Left hindlimb (tissue), 1 donor: ENCODE results near the gene KLHL36.
"Not testable (repeated sequence)": the region's sequence is repeated elsewhere in the genome, so short reads cannot be mapped to it uniquely, and the experiment has no call there.

ENCODE experiments used
- DNase-seq: peaks from one replicate; pipeline ENCODE4 v3.0.0-alpha.2; 2018

The KLHL36 gene

DNA sequence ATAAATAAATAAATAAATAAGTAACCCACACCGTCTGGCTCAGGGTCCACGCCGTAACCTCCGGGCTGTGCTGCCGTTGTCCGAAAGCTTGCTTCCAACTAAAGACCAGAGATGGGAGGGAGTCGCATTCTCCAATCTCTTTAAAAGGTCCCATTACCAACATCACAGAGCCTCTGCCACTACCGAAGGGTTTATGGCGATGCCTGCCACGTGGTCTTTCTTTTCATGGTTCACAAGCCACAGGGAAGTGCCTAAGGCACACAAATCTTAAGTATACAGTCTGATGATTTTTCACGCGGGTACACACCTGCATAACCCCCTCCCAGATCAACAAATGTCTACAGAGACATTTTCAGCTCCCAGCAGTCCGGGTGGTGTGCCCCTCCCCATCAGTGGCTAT lies 31.8 kb upstream of the KLHL36 start:
- DNase-seq = no peak

DNA sequence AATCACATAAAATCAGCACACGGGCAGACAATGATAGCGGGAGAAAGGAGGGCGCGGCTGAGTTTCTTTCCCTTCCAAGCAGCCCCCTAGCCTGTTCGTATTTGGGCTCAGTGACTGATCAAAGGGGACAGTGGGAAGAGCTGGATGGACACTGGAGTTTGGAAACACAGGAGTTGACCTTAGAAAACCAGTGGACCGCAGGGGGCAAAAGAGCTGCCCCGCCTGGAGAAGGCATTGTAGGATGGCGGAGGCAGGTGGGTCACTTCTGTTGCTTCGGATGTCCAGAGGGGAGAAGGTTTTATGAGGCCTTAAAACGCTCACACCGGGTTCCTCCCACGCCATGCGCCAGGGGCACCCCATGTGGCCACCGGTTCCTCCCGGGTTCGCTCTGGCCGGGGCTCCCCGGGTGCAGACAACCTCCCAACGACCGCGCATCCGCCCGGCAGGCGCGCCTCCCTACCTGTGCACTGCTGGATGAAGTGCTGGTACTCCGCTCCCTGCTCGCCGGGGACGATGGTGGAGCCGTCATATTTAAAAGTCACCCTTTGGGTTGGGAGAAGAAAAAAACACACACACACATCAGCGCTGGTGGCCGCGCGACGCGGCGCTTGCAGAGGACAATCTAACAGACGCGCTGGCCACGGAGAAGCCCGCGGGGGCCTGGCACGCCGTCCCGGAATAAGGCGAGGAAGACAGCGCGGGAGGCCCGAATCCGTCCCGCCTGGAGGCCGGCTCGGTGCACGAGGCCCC lies 31.1 kb upstream of the KLHL36 start:
- no peak for DNase-seq

DNA sequence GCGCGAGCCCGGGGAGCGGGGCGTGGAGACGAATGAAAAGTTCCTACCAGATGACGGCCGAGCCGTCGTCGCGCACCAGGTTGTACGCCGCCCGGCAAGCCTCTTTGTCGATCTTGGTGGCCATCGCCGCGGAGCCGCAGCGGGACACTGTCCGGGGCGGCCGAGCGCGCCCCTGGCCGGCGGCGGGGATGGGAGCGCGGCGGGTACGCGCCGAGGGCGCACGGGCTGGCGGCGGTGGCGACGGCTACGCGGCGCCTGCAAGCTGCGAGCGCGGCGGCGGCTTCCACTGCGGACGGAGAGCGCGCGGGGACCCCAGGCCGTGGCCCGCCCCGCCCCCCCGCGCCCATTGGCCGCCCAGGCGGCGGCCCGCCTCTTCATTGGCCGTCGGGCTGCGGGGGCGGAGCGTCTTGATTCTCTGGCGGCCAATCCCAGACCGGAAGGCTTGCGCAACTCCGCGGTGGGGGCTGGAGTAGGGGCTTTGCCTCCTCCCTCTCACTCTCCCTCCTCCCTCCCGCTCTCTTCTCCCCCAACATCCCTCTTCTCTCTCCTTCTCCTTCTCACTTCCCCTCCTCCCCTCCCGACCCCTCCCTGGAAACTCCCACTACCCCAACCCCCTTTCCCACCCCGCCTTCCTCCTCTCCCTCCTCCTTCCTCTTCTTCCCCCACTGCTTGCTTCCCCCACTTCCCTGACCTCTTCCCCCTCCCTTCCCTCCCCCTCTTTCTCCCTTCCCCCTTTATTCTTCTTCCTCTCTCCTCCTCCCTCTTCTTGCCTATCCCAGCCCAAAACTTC lies 30.3 kb upstream of the KLHL36 start, which contains the start of gene COTL1:
COTL1 (minus strand) TSS at position 288 of the 790 bp plus-strand sequence; CDS start at position 124, 164 bp downstream.
- peak; percentile 97 for DNase-seq

DNA sequence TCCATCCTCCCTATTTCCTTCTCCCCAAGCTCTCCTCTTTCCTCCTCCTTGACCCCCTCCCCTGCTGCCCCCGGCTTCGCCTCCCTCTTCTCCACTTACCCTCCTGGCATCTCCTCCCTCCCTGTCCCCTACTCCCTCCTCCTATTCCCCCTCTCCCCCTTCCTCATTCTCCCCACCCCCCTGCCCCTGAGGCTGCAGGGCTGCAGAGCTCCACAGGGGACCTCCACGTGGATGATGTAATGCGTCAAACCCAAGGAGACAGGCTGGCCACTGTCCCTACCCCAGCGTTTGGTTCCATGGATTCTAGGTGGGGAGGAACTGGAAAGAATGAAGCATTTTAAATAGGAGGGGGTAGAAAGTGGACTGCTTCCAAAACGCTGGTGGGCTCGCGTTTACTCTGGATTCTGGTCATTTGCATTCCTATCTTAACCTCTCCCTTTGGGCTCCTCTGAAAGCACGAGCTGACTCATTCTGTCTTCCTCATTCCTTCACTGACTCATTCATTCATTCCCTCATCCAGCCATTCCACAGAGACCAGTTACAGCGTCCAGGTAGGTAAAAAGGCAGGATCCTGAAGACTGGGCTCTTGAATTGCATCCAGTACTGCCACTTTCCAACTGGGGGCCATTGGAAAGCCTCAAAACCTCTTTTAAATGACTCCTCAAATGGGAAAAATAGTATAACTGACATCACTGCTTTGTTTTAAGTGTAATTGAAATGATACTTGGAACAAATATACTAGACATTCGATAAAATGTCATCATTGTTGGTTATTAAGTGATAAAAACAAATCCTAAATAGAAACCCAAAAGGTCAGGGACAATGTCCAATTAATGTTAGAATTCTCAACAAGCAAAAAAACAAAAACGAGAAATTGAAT lies 29.5 kb upstream of the KLHL36 start:
- no peak for DNase-seq

DNA sequence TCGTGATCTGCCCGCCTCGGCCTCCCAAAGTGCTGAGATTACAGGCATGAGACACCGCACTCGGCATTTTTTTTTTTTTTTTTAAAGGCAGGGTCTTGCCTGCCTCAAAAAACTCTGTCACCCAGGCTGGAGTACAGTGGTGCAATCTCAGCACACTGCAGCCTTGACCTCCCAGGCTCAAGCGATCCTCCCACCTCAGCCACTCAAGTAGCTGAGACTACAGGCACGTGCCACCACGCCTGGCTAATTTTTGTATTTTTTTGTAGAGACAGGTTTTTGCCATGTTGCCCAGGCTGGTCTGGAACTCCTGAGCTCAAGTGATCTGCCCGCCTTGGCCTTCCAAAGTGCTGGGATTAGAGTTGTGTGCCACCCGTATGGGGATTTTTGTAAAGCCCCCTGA lies 27.4 kb upstream of the KLHL36 start:
- DNase-seq = not testable (repeated sequence)

DNA sequence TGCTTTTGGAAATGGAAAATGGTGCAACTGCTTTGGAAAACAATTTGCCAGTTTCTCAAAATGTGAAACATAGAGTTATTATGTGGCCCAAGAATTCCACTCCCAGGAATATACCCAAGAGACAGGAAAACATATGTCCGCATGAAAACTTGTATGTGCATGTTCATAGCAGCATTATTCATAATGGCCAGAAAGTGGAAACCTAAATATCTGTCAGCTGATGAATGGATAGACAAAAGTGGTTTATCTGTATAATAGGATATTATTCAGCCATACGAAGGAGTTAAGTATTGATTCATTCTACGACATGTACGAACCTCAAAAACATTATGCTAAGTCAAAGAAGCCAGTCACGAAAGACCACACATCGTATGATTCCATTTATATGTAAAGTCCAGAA lies 22.8 kb upstream of the KLHL36 start:
- DNase-seq = no peak

DNA sequence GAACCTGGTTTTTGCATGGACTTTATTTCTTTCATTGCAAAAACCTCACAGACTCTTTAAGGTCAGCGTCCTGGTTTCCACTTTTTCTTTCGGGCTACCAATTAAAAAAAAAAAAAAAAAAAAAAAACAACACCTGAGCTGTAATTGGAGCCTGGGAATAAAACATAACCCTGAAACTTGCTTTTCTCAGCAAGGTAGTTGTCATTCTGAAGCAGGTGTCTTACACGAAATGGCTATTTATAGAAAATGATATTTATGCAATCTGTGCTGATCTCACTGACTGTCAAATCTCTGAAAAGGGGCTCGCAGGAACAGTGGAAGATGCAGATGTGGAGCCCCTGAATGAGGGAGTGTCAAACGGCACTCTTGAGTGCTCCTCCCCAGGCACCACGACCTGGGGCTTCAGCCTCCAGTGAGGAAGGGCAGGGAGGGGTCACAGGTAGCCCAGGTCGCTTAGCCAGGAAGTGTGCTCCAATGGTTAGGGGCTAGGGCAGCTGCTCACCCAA lies 20.0 kb upstream of the KLHL36 start:
- DNase-seq = no peak

DNA sequence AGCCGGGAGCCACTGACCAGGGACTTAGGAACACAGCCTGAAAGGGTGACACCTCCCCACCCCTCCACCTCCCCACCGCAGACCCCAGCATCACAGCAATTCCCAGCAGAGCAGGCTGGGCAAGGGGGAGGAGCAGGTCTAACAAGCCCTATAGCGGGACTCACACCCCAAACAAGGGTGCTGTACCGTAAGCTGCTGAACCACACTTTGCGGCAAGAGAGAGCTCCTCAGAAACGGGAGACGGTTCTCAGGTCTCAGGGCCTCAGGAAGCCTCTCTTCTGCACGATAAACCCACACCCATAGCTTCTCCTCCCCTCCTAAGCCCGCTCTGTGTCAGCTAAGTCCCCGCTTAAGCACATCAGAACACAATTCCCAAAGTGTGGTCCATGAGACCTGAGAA lies 18.7 kb upstream of the KLHL36 start:
- no peak for DNase-seq

DNA sequence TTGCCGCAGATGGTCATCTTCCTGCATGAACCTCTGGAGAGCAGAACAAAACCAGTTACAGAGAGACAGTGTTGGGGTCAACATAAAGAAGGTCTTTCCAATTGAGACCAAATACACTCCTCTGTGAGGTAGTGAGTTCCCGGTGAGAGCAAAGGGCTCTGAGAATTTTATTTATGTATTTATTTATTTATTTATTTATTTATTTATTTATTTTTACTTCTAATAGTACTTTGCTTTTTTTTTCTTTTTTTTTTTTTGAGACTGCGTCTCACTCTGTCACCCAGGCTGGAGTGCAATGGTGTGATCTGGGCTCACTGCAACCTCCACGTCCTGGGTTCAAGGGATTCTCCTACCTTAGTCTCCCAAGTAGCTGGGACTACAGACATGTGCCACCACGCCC lies 18.3 kb upstream of the KLHL36 start:
- DNase-seq = no peak

DNA sequence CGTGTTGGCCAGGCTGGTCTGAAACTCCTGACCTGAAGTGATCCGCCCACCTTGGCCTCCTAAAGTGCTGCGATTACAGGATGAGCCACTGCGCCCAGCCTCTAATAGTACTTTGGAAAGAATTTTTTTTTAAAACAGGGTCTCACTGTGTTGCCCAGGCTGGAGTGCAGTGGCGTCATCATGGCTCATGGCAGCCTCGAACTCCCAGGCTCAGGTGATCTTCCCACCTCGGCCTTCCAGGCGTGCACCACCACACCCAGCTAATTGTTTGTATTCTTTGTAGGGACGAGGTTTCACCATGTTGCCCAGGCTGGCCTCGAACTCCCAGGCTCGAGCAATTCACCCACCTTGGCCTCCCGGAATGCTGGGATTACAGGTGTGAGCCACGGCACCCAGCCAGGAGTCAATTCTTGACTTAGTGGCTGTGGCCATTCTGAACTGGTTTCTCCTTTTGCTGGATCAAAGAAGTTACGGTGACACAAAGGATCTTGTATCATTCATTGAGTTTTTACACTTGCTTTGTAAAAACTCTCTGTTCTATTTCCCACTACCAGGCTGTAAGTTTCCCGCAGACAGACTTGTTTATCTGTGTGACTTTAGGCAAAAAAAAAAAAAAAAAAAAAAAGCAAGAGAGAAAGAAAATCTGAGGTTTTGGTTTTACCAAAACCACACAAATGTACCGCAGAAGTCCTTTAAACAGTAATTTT lies 17.7 kb upstream of the KLHL36 start:
- no peak for DNase-seq

DNA sequence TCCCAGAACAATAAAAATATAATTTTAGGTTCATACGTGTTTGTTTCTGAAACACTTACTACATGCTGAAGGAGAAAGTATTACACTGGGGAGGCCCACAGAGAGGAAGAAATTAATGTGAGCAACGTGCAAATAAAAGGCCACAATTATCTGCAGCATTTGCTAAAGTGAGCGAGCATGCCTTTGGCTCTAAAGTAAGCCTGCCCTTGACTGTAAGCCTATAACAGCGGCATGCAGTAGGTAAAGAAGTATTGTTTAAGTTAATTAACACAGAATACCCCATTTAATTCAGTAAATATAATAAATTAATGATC lies 17.2 kb upstream of the KLHL36 start:
- DNase-seq = no peak

DNA sequence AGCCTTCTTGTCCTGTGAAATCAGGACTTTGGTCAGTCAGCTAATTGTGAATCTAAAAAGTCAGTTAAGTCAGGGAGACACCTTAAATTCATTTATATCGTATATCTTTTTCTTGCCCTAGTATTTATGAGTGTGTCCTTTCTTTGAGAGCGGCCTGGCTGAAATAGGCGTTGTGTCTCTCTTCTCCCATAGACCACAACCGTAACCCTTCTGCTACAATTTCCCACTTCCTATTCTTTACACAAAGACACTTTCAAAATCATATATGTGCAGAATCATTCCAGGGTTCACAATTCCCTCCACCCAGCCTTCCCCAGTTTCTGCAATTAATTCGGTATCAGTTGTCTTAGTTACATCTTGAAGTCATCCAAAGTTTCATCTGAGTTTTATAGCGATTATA lies 16.4 kb upstream of the KLHL36 start:
- DNase-seq = no peak

DNA sequence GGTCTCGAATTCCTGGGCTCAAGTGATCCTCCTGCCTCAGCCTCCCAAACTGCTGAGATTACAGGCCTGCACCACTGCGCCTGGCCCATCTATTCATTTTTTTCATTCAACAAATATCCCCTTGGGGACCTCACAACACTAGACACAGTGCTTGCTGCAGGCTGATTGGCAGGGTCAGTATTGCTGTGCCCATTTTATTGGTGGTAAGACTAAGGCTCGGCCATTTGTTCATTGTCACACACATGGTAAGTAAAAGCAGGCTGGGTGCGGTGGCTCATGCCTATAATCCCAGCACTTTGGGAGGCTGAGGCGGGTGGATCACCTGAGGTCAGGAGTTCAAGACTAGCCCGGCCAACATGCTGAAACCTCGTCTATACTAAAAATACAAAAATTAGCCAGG lies 15.4 kb upstream of the KLHL36 start:
- DNase-seq = not testable (repeated sequence)

DNA sequence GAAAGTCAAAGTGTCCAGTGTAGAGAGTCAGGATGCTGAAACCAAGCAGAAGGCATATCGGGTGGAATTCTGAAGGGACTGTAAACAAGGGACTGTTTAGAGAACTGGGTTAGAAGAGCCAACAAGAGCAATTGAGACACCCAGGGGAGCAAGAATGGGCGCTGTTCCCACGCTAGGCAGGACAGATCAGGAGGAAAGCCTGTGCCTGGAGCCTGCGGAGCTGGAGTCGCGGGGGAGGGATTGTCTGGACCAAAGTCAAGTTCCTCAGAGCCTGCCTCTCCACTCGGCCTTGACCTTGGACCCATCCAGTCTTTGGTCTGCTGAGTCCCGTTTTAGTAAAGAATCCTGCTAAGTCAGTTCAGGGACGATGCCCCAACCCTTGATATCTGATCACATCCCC lies 14.7 kb upstream of the KLHL36 start:
- DNase-seq = peak; percentile 73

DNA sequence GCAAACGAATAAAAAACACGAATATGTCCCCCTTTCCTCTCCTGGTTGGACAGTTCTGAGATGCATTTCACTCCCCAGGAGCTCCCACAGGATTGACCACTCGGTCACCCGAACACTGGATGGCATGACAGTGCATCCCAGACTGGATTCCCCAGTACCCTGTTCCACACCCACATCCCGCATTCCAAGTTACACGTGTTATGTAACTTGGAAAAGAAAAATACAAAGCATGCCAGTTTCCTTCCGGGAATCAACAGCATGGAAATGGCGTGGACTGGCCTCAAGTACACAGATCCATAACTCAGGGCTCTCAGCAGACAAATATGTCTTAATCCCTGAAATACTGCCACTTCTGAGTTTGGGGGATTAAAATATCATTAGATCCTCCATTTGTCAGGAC lies 12.6 kb upstream of the KLHL36 start:
- DNase-seq = no peak

DNA sequence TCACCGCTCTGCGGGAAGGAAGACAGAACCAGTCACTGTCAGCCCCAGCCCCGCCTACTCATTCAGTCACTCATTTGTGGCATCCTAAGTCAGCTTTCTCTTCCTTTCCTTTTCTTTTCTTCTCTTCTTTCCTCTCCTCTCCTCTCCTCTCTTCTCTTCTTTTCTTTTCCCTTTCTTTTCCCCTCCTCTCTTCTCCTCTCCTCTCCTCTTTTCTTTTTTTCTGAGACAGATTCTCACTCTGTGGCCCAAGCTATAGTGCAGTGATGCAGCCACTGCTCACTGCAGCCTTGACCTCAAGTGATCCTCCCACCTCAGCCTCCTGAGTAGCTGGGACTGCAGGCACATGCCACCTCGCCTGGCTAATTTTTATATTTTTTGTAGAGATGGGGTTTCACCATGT lies 10.6 kb upstream of the KLHL36 start:
- no peak for DNase-seq

DNA sequence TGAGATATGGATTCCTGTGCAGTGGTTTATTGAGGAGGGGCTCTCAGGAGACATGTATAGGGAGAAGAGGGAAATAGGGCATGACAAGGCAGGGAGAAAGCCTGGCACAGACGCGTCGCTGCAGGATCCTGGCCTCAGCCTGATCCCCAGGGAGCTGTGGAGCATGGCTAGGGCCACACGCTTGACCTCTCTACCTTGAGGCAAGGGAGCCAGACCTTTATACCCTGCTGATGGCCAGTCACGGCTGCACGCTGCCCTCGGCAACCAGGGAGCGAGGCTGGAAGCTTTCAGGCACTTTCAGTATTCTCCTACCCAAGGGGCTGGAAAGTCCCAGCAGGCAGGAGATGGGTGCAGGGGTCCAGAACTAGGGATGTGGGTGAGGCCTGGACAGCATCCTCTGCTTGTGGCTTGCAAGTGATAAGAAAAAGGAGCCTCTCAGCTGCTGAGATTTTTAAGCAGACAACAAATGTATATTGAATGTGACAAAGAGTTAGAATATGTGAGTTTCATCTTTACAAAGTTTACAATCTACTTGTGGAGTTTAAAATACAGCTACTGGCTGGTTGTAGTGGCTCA lies 10.0 kb upstream of the KLHL36 start:
- DNase-seq = peak; percentile 8

DNA sequence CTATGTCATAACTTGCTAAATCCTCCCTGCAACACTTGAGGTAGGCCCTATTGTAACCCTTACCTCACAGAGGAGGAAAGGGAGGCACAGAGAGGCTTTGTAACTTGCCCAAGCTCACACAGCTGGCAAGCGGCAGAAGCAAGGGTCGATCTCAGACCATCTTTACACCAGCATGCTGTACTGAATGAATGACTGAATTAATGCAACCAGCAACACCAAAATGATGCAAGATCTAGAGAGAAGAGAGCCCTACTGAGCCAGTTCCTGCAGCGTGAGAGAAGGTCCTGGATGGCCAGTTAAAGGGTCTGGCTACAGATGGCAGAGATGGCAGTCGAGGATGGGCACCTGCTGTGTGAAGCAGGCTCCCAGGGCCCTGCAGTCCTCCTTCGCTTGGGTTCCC lies 8.2 kb upstream of the KLHL36 start:
- DNase-seq = no peak

DNA sequence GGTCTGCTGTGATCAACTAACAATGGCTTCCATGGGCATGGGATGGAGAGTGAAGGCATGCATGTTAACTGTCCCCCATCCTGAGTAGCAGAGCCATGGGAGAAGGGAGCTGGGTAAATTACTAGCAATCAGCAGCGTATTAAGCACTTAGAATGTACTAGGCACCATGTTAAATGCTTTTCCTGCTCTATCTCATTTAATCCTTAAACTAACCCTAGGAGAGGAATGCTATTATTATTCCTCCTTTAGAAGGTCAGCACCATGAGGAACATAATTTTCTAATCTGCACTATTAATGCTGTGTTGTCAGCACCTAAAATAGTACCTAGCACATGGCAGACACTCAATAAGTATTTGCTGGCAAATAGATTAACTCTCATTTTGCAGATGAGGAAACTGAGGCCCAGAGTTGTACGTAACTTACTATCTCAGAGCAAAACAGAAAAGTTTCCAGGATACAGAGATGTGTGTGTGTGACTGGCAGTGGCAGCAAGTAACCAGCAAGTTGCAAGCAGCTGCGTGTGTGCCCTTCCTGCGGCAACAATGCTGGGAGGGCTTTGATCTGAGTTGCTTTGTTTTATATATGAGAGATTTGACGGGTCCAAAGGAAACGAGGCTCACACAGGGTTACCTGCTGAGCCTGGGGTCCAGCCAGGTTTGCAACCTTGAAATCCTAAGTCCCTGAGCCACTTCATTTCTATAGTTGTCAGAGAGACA lies 6.5 kb upstream of the KLHL36 start:
- no peak for DNase-seq

DNA sequence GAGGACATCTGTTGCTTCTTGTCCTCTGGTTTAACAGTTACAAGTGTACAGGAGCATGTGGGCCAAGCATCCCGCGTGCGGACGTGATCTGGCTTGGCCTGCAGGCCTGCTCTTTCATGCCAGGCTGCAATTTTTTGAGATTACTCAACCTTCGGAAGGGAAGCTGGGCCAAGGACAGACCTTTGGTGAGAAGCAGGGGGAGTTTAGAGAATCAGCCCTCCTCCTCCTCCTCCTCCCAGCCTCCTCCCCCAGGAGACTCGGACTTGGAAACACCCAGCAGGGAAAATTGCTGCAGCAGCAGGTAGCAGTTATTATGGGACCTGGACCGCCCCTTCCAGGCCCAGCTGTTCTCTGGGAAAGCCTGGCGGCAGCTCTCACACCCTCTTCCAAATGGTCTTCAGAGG lies 5.1 kb upstream of the KLHL36 start:
- peak; percentile 83 for DNase-seq

DNA sequence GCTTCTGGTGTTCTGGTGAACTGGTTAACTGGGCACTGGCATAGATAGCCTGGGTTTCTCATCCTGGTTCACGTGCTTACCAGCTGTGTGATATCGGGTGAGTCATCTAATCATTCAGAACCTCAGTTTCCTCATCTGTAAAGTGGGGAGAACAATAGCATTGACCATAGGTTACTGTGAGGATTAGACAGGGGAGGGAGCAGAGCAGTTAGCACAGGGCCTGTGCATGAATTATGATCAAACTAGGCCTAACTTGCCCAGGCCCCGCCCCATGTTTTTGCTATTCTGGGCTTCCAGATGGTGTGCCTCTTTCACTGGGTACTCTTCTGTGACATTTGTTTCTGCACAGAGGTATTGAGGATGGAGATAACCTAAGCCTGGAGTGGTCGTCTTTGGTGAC lies 4.6 kb upstream of the KLHL36 start:
- DNase-seq = no peak
